Prostate gland (tissue), 2 donors: ENCODE data around the gene ZNF280C.

ENCODE experiments used
- CTCF ChIP-seq, 4 experiments: fragments of 200-600 bp in 2 of 4; fragments of 450-650 bp in 2 of 4; sonication (generic) in 2 of 4; IDR thresholded peaks; 1 replicate in 3 of 4; 2 replicates in 1 of 4; pipeline ENCODE4 v1.5.1; 2016 to 2019; ENCODE audit warnings: antibody characterized with exemption in 4 of 4, mild to moderate bottlenecking in 2 of 4, moderate library complexity in 2 of 4
- POLR2A ChIP-seq: fragments of 450-650 bp; IDR thresholded peaks from one replicate; pipeline ENCODE4 v1.6.1; 2016; ENCODE audit warnings: antibody characterized with exemption, mild to moderate bottlenecking

GRCh38 chrX:130186651-130187050 is 82.0 kb downstream of the ZNF280C start:
- TF ChIP-seq CTCF (IDR thresholded peaks at IDR 0.05), result no peak
- TF ChIP-seq POLR2A, result no peak
